ENCODE data around the gene PJVK.
"Not testable (repeated sequence)": the region's sequence is repeated elsewhere in the genome, so short reads cannot be mapped to it uniquely, and the experiment has no call there.

Gene PJVK

DNA sequence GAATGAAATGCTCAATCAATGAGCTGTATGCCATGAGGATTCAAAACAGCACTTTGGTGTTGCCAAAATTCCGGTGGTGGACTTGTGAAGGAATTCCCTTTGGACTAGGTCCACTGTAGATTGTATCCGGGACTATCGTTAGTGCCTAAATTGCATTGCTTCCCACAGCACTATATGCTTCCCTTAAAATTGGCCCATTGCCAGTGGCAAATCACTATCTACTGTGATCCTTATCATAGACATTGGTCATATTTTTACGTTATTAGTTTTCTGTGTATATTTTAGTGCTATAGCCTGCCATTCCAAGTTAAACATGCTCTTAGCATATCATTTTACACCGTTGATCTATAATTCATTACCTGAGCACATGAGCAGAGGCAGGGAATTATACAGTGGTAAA lies 1.7 kb downstream of the PJVK start:
- ATAC-seq (ENCODE audit: low read depth), result no peak
- peaks cover 9% of the 10 kb centered on the region for H3K36me3 Mint-ChIP-seq

GRCh38 chr2:178455947-178456346 lies 4.8 kb downstream of the PJVK start:
- Mint-ChIP-seq H3K27ac (no peak overlapping the region), H3K36me3 (no peaks in the 10 kb centered on the region), H3K27me3 (no peaks in the 10 kb centered on the region), H3K9me3 (no peaks in the 10 kb centered on the region), H3K4me1 (peaks cover 5% of the 10 kb centered on the region), H3K4me3 (no peak overlapping the region)
- DNase-seq (ENCODE audit: low spot score in 2 of 2), result no peak
- ATAC-seq (ENCODE audit: low read depth), result no peak

More for the DNA sequence above, 1.7 kb downstream of the PJVK start:
- no peak for DNase-seq (ENCODE audit: low spot score in 2 of 2)
- Mint-ChIP-seq H3K4me1 (peaks cover 13% of the 10 kb centered on the region), H3K27ac (no peak overlapping the region), H3K4me3 (no peak overlapping the region), H3K27me3 (no peaks in the 10 kb centered on the region), H3K9me3 (no peaks in the 10 kb centered on the region)

DNA sequence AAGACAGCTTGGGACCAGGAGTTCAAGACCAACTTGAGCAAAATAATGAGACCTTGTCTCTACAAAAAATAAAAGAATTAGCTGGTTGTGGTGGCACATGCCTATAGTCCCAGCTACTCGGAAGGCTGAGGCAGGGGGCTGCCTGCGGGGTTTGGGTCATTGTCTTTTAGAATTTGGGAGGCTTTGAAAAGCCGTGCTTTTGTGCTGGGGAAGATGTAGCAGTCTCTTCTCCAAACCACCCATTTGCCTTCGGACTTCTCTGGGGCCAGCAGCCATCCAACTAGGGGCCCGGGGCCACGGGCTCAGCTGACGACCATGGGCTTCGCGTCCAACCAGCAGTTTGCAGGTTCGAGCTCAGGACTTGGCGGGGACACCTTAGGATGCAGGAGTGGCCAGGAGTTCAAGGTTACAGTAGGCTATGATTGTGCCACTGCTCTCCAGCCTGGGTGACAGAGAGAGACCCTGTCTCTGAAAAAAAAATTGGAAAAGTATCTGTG lies 6.3 kb downstream of the PJVK start:
- DNase-seq (ENCODE audit: low spot score in 2 of 2) (no peak), ATAC-seq (ENCODE audit: low read depth) (no peak)
- Mint-ChIP-seq H3K27ac (no peak overlapping the region), H3K4me3 (no peak overlapping the region), H3K4me1 (no peaks in the 10 kb centered on the region), H3K36me3 (no peaks in the 10 kb centered on the region), H3K9me3 (no peaks in the 10 kb centered on the region), H3K27me3 (no peaks in the 10 kb centered on the region)

- H3K27ac Mint-ChIP-seq, result no peak overlapping the region
- peaks cover 2% of the 10 kb centered on the region for H3K4me1 Mint-ChIP-seq
- no peaks in the 10 kb centered on the region for H3K27me3 Mint-ChIP-seq
- H3K4me3 Mint-ChIP-seq, result no peak overlapping the region
- H3K36me3 Mint-ChIP-seq, result peaks cover 5% of the 10 kb centered on the region
- no peak for ATAC-seq (ENCODE audit: low read depth)
- no peaks in the 10 kb centered on the region for H3K9me3 Mint-ChIP-seq
- DNase-seq (ENCODE audit: low spot score in 2 of 2), result no peak
Observed at GRCh38 chr2:178469219-178469849, 18.2 kb downstream of the PJVK start.

- H3K9me3 Mint-ChIP-seq; ATAC-seq (ENCODE audit: low read depth); H3K27ac Mint-ChIP-seq; DNase-seq (ENCODE audit: low spot score in 2 of 2); H3K4me3 Mint-ChIP-seq; H3K4me1 Mint-ChIP-seq; H3K36me3 Mint-ChIP-seq; H3K27me3 Mint-ChIP-seq: not testable (repeated sequence)
Observed at GRCh38 chr2:178471313-178471712, 20.1 kb downstream of the PJVK start.

DNA sequence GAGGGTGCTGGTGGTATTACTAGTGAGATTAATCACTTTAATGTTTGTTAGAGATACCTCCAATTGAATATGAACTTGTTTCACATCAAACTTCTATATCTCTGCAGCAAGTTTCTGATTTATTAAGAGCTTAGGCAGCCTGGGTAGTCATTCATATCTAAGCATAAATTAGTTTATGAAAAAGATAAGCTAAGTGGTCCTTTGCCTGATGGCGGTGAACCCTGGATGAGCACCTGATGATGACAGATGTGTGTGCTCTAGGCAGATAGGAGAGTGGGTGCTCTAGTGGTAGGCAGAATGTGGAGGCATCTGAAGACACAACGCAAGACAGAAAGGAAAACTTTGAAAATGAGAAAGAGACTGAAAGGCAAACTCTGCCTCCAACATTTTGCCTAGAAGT lies 22.2 kb downstream of the PJVK start:
- DNase-seq (ENCODE audit: low spot score in 2 of 2) (no peak), ATAC-seq (ENCODE audit: low read depth) (no peak)
- H3K27ac Mint-ChIP-seq, result no peak overlapping the region
- H3K36me3 Mint-ChIP-seq, result no peaks in the 10 kb centered on the region
- peaks cover 2% of the 10 kb centered on the region for H3K4me1 Mint-ChIP-seq
- H3K27me3 Mint-ChIP-seq, result no peaks in the 10 kb centered on the region
- H3K9me3 Mint-ChIP-seq, result no peaks in the 10 kb centered on the region
- H3K4me3 Mint-ChIP-seq, result no peak overlapping the region

GRCh38 chr2:178473931-178474330 lies 22.8 kb downstream of the PJVK start:
- no peaks in the 10 kb centered on the region for H3K36me3 Mint-ChIP-seq
- H3K27me3 Mint-ChIP-seq, result no peaks in the 10 kb centered on the region
- ATAC-seq (ENCODE audit: low read depth) (no peak), DNase-seq (ENCODE audit: low spot score in 2 of 2) (no peak)
- H3K27ac Mint-ChIP-seq, result no peak overlapping the region
- peaks cover 2% of the 10 kb centered on the region for H3K4me1 Mint-ChIP-seq
- no peaks in the 10 kb centered on the region for H3K9me3 Mint-ChIP-seq
- H3K4me3 Mint-ChIP-seq, result no peak overlapping the region

DNA sequence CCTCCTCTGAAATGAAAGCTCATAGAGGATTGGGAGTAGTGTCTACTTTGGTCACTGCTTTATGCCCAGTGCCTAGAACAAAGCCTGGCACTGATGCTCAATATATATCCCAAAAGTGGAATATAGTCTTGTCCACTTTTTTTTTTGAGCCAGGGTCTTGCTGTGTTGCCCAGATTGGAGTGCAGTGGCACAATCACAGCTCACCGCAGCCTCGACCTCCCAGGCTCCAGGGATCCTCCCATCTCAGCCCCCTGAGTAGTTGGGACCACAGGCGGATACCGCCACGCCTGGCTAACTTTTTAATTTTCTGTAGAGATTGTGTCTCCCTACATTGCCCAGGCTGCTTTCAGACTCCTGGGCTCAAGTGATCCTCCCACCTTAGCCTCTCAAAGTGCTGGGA lies 23.4 kb downstream of the PJVK start:
- Mint-ChIP-seq H3K27ac (no peak overlapping the region), H3K36me3 (no peaks in the 10 kb centered on the region), H3K4me1 (peaks cover 2% of the 10 kb centered on the region), H3K4me3 (no peak overlapping the region), H3K9me3 (no peaks in the 10 kb centered on the region), H3K27me3 (no peaks in the 10 kb centered on the region)
- ATAC-seq (ENCODE audit: low read depth) (no peak), DNase-seq (ENCODE audit: low spot score in 2 of 2) (no peak)

DNA sequence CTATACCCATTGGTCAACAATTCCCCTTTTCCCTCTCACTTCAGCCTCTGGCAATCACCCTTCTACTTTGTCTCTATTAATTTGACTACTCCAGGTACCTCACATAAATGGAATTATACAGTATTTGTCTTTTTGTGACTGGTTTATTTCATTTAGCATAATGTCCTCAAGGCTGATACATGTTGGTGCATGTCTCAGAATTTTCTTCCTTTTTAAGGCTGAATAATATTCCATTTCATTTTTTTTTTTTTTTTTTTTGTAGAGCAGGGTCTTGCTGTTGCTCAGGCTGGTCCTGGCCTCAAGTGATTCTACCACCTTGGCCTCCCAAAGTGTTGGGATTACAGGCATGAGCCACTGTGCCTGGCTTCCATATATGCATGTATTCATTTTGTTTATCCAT lies 25.3 kb downstream of the PJVK start:
- H3K4me1 Mint-ChIP-seq, result peaks cover 9% of the 10 kb centered on the region
- no peaks in the 10 kb centered on the region for H3K9me3 Mint-ChIP-seq
- ATAC-seq (ENCODE audit: low read depth), result no peak
- H3K27me3 Mint-ChIP-seq, result no peaks in the 10 kb centered on the region
- no peak overlapping the region for H3K27ac Mint-ChIP-seq
- H3K4me3 Mint-ChIP-seq, result no peak overlapping the region
- H3K36me3 Mint-ChIP-seq, result no peaks in the 10 kb centered on the region
- DNase-seq (ENCODE audit: low spot score in 2 of 2), result no peak

GRCh38 chr2:178477443-178478129 lies 26.4 kb downstream of the PJVK start:
- DNase-seq (ENCODE audit: low spot score in 2 of 2) (no peak), ATAC-seq (ENCODE audit: low read depth) (no peak)
- Mint-ChIP-seq H3K4me1 (peaks cover 17% of the 10 kb centered on the region), H3K36me3 (no peaks in the 10 kb centered on the region), H3K9me3 (no peaks in the 10 kb centered on the region), H3K27me3 (no peaks in the 10 kb centered on the region), H3K27ac (peak overlapping the region; percentile 97), H3K4me3 (peak overlapping the region; percentile 97)

- peak overlapping the region; percentile 97 for H3K27ac Mint-ChIP-seq
- ATAC-seq (ENCODE audit: low read depth) (peak; percentile 1), DNase-seq (ENCODE audit: low spot score in 2 of 2) (no peak)
- H3K4me3 Mint-ChIP-seq, result peak overlapping the region; percentile 97
- H3K27me3 Mint-ChIP-seq, result no peaks in the 10 kb centered on the region
- peaks cover 20% of the 10 kb centered on the region for H3K4me1 Mint-ChIP-seq
- H3K9me3 Mint-ChIP-seq, result no peaks in the 10 kb centered on the region
- H3K36me3 Mint-ChIP-seq, result no peaks in the 10 kb centered on the region
Observed at GRCh38 chr2:178478130-178478438, 26.9 kb downstream of the PJVK start.

- DNase-seq (ENCODE audit: low spot score in 2 of 2) (peak; percentile 68 to 73), ATAC-seq (ENCODE audit: low read depth) (peak; percentile 76)
- Mint-ChIP-seq H3K4me1 (peaks cover 18% of the 10 kb centered on the region), H3K4me3 (peak within 1 kb of the TSS; percentile 97), H3K27me3 (no peaks in the 10 kb centered on the region), H3K27ac (peak within 1 kb of the TSS; percentile 97), H3K36me3 (no peaks in the 10 kb centered on the region), H3K9me3 (no peaks in the 10 kb centered on the region)
Observed at GRCh38 chr2:178478439-178479274, 27.5 kb downstream of the PJVK start, which contains the start of gene FKBP7. FKBP7 (minus strand) TSS chr2:178478600; CDS start chr2:178478499, 101 bp downstream.

- Mint-ChIP-seq H3K4me3 (peak overlapping the region; percentile 97), H3K36me3 (no peaks in the 10 kb centered on the region), H3K27me3 (no peaks in the 10 kb centered on the region), H3K4me1 (peaks cover 21% of the 10 kb centered on the region), H3K9me3 (no peaks in the 10 kb centered on the region), H3K27ac (peak overlapping the region; percentile 97)
- DNase-seq (ENCODE audit: low spot score in 2 of 2) (no peak), ATAC-seq (ENCODE audit: low read depth) (no peak)
Observed at GRCh38 chr2:178479275-178479616, 28.1 kb downstream of the PJVK start.

GRCh38 chr2:178479758-178480226 lies 28.6 kb downstream of the PJVK start:
- DNase-seq (ENCODE audit: low spot score in 2 of 2) (no peak), ATAC-seq (ENCODE audit: low read depth) (no peak)
- H3K4me1 Mint-ChIP-seq, result peaks cover 24% of the 10 kb centered on the region
- peak overlapping the region; percentile 97 for H3K27ac Mint-ChIP-seq
- H3K36me3 Mint-ChIP-seq, result no peaks in the 10 kb centered on the region
- no peaks in the 10 kb centered on the region for H3K9me3 Mint-ChIP-seq
- no peaks in the 10 kb centered on the region for H3K27me3 Mint-ChIP-seq
- H3K4me3 Mint-ChIP-seq, result peak overlapping the region; percentile 97

All from memory B cell (primary cell).